Measurements from ENCODE around the gene PERCC1.
"Not testable (repeated sequence)": the region's sequence is repeated elsewhere in the genome, so short reads cannot be mapped to it uniquely, and the experiment has no call there.

Gene PERCC1

DNA sequence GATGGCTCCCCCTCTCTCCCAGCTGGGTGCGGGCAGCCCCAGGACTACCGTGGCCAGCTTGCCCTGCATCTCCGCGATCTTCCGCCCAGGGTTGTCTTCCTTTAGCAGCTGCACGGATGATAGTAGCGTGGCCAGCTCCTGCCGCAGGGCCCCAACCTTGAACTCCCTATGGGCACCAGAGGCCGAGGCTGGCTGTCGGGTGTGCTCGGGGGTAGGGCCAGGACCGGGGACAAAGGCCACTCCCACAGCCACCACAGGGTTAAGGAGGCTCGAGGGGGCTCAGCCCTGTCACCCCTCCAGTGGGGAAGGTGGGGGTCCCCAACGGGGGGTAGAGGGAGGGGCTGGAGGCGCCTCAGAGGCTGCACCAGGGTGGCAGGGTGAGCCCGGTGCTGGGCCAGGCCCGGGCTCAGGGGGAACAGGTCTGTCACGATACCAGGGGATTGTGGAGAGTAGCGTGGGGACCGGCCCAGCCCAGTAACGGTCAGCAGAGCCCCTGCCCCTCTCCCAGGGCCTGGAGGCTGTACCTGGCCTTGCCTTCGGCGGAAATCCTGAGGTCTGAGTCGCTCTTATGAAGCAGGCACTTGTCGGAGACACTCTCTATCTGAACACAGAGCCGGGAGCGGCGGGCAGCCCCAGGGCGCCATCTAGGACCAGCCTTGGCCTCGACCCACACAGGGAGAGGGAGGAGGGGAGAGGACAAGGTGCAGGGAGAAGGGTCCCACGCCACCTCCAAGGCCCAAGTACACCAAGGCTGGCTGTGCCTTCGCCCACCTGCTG is 5.2 kb downstream of the PERCC1 start:
- no peak for DNase-seq

DNA sequence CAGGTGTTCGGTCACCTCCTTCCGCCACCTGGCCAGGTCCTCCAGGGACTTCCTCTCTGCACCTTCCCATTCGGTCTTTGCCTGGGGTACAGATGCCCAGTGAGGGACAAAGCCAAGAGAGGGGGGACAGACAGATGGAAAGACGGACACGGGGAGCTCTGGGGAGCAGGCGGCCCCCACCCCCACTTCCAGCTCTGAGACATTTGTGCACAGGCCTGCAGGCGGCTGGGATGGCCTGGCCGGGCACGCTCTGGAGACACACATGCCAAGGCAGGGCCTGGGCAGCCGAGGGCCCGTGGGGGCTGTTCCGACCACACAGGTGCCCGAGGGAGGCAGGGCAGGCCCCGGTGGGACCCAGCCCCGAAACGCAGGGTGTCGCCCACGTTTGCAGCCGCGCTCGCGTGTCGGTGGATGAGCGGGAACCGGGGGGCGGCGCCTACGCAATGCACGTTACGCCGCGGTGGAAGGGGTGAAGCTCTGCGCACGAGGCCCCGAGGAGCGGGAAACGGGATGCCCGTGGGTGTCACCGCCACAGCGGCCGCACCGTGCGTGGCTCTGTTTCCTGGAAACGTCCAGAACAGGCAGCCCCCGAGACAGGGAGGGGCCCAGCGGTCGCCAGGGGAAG is 6.0 kb downstream of the PERCC1 start:
- no peak for DNase-seq

DNA sequence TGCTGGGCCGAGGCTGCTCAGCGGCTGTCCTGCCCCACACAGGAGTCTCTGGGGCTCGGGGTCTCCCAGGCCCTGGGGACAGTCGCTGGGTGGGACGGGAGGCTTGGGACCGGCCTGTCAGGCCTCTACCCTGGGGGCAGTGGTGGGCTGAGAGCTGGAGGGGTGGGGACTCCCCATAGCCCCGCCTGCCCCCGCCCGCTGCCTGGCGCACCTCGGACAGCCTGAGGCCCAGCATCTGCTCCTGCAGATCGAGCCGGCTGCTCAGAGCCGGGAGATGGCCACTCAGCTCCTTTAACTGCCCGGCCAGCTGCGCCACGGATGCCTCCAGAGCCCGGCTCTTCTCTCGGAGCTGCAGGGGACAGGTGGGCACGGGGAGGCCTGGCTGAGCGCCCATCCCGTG is 6.7 kb downstream of the PERCC1 start:
- DNase-seq, result no peak

DNA sequence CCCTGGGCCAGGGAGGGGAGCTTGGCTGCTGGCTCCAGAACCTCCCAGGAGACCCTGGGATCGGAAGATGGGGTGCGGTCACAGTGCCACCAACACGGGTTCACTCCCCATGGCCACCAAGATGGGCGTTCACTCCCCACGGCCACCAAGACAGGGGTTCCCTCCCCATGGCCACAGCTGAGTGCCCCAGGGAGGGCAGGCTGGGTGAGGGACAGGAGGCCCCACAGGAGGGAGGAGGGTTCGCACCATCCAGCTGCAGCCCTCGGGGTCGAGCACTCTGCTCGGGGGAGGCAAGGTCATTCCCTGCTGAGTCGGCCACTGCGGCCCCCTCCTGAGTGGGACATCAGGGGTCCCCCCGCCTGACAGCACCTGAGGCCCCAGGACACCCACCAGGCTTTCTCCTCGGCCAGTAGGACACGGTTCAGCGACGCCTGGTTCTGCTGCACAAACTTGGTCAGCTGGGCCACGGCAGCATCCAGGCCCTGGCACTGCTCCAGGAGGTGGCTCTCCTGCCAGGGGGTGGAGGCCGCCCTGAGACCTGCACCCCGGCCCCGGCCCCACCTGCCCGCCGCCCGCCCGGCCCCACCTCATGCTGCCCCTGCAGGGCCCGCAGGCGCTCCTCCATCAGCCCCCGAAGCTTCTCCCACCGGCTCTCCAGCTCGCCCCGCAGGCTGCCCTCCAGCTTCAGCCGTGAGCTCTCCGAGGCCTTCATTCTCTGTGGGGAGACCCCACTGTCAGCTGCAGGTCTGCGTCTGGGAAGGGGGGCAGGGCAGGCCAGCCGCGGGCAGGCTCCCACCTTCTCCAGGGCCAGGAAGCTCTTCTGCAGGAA is 7.6 kb downstream of the PERCC1 start:
- no peak for DNase-seq

DNA sequence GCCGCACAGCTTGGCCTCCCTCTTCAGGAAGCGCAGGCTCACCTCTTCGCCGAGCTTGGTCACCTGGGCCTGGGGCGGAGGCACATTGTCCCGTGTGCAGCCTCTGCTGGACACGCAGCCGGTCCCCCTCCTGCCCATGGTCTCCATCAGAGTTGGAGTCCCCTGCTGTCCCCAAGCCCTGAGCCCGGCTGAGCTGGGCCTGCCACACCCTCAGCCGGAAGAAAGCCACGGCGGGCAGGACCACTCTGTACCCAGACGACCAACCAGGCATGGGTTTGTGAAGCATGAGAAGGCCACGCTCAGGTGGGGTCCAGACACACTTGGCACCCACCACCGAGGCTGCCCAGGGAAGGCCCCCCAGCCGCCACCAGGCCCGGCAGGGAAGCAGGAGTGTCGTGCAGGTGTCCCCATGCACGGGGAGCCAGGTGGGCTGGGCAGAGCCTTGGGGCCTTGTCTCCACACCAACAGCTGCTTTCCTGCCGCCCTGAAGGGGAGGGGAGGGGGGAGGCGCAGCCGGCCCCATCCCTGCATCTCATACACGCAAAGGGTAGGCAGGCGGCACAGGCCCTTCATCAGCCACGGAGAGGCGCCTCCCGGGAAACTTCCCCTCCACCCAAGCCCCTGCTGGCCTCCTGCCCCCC is 8.3 kb downstream of the PERCC1 start:
- DNase-seq, result no peak

DNA sequence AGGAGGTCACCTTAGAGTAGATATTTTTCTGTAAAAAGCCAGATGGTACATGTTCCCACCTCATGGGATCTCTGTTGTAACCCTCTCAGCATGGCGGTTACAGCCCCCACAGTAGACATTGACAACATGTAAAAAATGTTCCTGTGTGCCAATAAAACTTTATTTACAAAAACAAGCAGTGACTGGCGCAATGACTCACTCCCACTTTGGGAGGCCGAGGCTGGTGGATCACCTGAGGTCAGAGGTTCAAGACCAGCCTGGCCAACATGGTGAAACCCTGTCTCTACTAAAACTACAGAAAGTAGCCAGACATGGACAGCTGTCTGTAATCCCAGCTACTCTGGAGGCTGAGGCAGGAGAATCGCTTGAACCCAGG is 8.8 kb downstream of the PERCC1 start:
- DNase-seq, result not testable (repeated sequence)

DNA sequence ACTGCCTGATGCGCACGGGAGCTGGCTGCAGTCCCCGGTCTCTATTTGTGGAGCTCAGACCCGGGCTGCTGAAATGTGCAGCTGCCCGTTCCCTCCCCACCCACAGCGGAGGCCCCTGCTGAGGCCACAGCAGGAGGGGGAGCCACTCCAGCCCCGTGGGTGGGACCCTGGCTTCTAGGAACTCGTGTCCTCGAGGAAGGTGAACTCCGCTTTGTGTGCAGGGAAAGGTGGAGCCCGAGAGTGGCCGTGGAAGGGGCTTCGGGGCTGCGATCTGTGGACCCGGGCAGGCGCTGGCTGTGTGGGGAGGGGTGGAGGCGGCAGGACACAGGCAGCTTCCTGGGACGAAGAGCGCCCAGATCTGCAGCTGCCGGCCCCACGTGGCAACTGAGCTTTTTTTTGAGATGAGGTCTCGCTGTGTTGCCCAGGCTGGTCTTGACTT is 10.5 kb downstream of the PERCC1 start:
- no peak for DNase-seq

DNA sequence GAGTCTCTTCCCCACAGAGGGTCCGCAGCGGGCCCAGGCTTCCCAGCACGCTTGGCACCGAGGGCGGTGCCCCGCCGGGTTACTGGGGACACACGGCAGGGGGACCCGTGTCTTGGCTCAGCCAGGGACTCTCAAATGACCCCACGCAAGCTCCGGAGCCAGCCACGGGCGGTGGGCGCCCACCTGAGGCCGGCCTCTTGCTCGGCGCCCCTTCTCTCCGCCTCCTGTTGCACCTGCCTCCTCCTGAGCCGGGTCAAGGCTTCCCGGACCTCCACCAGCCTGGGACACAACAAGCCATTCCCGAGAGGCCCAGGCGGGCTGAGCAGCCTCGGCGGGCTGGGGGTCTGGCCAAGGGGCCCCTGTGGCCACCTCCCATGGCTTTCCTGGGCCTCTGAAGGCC is 11.8 kb downstream of the PERCC1 start:
- no peak for DNase-seq

DNA sequence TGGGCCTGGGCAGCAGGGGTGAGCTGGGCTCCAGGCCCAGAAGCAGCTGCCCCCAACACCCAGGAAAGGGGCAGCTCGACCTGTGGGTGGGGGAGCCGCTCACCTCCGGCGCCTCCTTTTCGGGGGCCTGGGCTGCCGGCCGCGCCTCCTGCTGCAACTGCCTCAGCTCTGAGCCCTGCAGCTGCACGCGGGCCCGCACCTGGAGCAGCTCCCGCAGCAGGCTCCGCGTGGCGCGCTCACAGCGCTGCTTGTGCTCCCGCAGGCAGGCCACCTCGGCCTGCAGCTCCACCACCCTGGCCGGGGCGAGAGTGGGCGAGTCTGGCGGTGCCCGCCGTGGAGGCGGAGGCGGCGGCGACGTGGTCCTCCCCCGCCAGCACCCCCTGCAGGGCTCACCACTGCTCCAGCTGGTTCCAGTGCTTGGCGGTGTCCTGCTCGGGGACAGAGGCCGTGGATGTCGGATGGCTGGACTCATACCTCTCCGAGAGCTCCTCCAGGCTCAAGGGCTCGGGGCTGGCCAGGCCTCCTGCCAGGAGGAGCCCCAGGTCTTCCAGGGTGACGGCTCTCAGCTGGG is 12.6 kb downstream of the PERCC1 start:
- no peak for DNase-seq

DNA sequence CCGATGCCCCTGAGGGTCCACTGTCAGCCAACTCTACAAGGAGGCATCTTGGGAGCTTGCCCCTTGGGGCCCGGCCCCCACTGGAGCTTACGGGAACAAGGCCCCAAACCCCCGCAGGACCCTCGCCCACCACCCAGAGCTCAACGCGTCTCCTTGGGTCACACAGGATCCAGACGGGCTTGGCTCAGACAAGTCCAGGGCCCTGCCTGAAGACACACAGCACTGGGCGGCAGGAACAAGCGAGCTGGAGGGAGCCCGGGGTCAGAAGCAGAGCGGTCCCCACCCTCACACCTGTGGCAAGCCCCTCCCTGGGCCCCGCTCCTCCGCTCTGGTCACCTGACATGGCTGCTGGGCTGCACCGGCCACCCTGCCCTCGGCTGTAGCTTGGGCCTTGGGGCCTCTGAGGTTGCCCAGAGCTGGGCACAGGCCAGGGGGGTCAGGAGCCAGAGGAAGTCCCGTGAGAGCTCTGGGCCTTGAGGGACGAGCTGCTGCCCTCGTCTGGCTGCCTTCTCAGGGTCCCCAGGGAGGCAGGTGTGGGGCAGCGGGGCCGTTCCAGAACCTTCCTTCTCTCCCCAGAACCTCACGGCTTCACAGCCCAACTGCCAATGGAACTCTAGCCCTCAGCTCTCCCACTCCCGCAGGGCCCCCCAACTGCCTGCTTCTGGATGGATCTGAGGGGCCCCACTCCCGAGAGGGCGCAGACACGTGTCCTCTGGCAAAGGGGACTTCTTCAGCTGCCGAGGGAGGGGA is 13.3 kb downstream of the PERCC1 start, which contains the start of gene CCDC154:
Gene CCDC154, minus strand, starts transcription at position 577 of the 750 bp plus-strand sequence. Its CDS starts 234 bp downstream, at position 343.
- no peak for DNase-seq

DNA sequence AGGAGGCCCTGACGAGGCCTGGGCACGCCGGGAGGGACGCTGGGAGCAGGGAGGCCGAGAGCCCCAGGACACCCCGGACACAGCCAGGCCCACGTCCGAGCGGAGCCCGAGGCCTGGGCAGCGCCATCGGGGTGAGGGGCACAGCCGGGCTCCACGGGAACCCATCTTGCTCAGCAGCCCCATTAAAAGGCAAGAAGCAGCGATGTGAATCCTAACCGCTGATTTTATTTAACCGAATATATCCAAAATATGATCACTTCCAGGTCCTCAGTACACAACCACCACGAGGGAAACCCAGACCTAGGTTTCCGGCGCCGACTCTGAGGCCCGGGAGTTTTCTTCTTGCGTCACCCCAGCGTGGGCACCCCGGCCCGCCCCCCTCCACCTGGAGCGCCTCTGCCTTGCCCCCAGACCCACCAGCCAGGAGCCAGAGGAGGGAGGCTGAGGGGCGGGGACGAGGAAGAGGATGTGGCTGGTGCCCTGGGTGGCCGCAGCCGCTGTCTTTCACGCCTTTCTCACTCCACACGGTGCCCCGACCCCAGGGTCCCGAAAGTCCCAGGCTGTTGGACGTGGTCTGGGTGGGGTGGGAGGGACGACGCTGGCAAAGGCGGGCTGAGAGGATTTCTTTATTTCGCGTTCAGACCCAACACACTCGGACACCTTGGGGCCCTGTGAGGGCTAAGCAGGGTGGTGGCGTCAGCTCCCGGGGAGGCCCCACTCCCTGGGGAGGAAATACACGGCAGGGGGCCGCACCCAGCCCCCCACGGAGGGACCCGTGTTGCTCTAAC is 14.0 kb downstream of the PERCC1 start:
- DNase-seq, result no peak

DNA sequence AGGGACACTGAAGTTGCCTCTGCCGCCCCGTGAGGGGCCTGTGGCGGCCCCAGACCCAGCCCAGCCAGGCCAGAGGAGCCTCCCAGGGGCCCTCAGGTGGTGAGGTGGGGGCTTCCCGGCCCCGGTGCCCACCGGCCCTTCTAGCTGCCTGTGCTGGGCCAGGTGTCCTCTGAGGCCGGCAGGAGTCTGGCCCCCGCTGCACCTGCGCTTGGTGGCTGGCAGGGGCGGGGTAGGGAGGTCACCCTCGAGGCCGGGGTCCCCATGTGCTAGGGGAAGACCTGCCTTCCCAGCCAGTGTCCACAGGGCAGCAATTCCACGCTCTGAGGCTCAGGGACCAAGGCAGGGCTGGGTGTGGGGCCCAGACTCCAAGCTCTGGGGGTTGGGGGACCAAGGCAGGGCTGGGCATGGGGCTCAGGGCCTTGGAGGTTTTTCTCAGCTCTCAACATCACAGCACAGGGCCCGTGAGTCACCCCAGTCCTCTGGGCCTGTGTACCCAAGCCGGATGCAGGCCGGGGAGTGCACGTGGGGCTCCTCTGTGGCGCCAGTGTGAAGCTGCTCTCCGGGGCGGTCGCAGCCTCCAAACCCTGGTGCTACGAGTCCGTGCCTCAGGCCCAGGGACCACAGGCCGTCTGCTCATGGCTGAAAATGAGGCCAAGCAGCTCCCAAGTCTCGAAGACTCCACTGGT is 14.8 kb downstream of the PERCC1 start:
- no peak for DNase-seq

DNA sequence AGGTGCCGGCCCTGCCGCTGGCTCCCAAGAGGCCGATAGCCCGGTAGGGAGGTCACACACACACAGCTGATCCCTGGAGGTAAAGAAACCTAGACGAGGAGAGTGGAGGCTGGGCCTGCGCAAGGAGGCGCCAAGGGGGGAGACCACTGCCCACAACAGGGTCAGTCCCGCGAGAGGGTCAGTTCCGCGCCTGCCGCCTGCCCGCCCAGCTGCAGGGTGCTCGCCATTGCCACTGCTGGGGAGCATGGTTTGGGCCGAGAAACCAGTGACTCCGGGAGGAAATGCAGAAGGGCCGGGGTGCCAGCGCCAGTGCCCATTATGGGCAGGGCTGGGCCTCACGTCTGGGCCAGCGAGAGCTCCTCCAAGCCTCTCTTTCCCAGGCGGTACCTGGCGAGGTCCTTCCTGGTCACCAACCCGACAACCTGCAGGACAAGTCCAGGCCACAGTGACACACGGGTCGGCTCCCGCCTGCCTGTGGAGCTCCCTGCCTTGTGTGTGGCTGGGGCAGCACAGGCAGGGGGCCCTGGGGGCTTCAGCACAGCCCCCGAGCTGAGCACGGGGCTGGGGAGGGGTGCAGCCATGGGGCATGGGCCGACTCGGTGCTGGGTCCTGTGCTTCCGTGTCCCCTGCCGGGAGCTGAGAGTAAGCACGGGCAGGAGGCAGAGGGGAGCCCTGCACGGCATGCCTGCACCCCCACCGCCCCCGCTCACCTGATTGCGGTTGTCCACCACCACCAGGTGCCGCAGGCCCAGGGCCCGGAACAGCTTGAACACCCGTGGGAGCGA is 15.6 kb downstream of the PERCC1 start:
- no peak for DNase-seq

DNA sequence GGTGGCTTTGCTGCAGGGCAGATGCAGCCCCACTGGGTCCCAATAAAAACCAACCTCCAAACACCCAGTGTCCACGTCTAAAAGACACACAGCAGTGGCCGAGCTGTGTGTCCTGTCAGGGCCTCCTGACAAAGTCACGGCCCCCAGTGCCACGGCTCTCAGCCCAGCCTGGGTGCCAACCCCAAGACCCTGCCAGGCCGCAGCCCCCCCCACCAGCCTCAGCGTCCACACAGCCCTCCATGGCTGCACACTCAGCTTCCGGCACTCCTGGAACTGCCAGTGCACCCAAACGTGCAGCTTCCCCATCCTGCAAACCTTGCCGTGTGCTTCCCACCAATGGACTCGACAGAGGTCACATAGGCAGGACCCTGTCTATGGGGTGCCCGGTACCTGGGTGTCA is 17.1 kb downstream of the PERCC1 start:
- DNase-seq, result no peak

DNA sequence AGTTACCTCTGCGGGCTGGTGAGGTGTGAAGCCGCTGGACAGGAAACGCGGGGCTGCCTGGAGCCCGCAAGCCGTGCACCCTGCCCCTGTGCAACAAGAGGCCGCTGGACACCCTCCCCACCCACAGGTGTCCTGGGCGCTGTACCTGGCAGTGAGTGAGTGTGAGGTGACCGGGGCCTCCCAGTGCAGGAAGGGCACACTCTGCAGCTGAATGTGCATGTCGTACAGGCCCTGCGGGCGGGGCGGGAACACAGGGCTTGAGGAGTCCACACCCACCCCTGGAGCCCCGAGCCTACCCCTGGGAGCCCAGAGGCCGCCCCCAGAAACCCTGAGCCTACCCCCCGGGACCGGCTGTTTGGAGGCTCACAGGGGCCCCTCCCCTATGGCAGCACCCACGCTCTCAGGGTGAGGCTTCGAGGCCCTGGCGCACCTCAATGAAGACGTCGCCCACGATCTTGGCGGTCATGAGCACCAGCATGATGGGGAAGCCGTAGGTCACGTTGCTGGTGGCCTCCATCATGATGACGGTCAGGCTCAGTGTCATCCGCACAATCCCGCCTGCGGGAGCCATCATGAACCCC is 17.7 kb downstream of the PERCC1 start:
- DNase-seq, result no peak

DNA sequence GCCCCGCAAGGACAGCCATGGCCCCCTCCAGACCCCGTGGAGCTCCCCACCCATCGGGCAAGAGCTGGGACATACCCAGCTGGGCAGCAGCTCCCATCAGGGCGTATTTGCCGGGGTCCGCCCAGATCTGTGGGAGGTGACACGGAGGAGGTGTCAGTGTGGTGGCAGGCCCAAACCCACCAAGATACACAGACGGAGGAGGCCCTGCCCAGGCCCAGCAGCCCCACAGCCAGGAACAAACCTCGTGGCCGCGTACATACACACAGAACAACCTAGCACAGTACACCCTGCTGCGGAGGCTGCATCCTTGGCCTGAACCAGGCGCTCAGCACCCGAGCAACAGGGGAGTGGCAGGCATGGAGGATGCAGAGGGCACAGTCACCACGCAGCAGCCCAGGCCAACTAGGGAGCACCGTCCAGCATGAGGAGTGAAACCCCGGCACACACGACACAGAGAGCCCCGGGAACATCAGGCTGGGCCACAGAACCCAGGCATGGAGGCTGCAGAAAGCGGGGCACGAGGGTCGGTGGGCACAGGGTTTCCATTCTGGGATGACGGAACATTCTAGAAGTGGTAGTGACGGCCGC is 18.4 kb downstream of the PERCC1 start:
- no peak for DNase-seq

DNA sequence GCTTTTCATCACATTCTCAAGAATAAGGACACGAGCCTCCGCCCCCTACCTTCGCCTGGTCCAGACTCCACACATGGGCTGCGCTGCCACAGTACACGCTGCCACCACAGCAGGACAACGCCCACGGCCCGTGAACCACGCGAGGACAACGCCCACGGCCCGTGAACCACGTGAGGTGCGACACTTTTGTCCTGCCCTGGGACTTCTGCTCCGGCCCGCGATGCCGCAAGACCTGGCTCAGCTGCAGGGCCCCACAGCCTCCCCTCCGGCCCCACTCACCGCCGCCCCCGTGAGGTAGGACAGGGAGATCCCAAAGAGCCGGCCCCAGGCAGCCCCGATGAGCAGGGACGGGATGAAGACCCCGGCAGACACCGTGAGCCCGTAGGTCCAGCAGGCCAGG is 19.3 kb downstream of the PERCC1 start:
- DNase-seq, result no peak

DNA sequence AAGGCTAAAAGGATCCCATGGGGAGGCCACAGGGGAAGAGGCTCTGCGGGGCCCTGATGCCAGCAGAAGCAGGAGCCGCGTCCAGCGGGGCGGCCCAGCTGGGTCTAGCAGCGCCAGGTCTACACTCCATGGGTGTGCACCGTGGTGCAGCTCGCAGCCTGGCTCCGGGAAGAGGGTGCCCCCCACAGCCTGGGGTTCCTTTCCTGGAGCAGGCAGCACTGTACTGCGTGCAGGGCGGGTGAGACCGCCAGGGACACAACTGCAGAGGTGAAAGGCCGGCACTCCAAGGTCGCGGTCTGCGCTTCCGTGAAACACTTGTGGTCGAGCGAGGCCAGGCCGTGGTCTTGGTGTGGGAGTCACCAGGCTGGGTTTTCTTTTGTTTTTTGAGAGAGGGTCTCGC is 20.0 kb downstream of the PERCC1 start:
- no peak for DNase-seq

All from NCI-H2227 treated with DMSO at 0.1 percent for 48 hours (cell line).